Vagina (tissue), 2 donors: ENCODE results near the gene BCS1L. TPM values are rescaled to one million over a fixed set of nuclear protein-coding genes. Genes with fewer than 3 reads are reported as not detected.

Experiments used
- DNase-seq, 2 donors: peaks; one replicate each; pipeline ENCODE4 v3.0.0-alpha.2; 2017; ENCODE audit errors: extremely low spot score in 2 of 2
- H3K27ac ChIP-seq: fragments of 200-600 bp; sonication (generic); one replicate; pipeline ENCODE4 v1.5.1; 2019
- H3K27me3 ChIP-seq: fragments of 200-600 bp; sonication (generic); one replicate; pipeline ENCODE4 v1.5.1; 2019
- H3K36me3 ChIP-seq, 2 donors: fragments of 200-600 bp; sonication (generic); one replicate each; pipeline ENCODE4 v1.5.1; 2017 to 2019
- H3K4me1 ChIP-seq: fragments of 200-600 bp; sonication (generic); one replicate; pipeline ENCODE4 v1.5.1; 2019
- H3K4me3 ChIP-seq, 2 donors: fragments of 200-600 bp; sonication (generic); 1 replicate in 1 of 2; 2 replicates in 1 of 2; pipeline ENCODE4 v1.5.1; 2016 to 2019
- H3K9me3 ChIP-seq: fragments of 200-600 bp; sonication (generic); one replicate; pipeline ENCODE4 v1.5.1; 2019
- POLR2A ChIP-seq, 2 donors: fragments of 450-650 bp; IDR thresholded peaks; one replicate each; pipeline ENCODE4 v1.6.1; 2017; ENCODE audit warnings: antibody characterized with exemption in 2 of 2, mild to moderate bottlenecking in 2 of 2, moderate library complexity in 2 of 2
- POLR2AphosphoS5 ChIP-seq, 2 donors: sonication (generic); formaldehyde crosslinking; IDR thresholded peaks; one replicate each; pipeline ENCODE4 v1.9.0; 2017; ENCODE audit warnings: antibody characterized with exemption in 2 of 2, mild to moderate bottlenecking in 2 of 2, low read depth in 1 of 2; ENCODE audit not compliant: insufficient read depth in 1 of 2
- intact Hi-C: fragments of 100-400 bp; cut with DNase I; formaldehyde crosslinking; loops from one replicate; pipeline ENCODE4 v1.15.1; 2023
- total RNA-seq: library from RNA; depleted of rRNA; stranded (reverse); fragments of >200 nt; gene quantifications from one replicate; pipeline ENCODE4 v1.2.3, GENCODE V29; 2016
- TF ChIP-seq, protein P1 (sequence below), 3 experiments: fragments of 450-650 bp in 2 of 3; fragments of 200-600 bp in 1 of 3; sonication (generic) in 1 of 3; IDR thresholded peaks; one replicate each; pipeline ENCODE4 v1.5.1; 2017 to 2019; ENCODE audit warnings: antibody characterized with exemption in 3 of 3, mild to moderate bottlenecking in 2 of 3, moderate library complexity in 2 of 3

BCS1L gene, protein sequence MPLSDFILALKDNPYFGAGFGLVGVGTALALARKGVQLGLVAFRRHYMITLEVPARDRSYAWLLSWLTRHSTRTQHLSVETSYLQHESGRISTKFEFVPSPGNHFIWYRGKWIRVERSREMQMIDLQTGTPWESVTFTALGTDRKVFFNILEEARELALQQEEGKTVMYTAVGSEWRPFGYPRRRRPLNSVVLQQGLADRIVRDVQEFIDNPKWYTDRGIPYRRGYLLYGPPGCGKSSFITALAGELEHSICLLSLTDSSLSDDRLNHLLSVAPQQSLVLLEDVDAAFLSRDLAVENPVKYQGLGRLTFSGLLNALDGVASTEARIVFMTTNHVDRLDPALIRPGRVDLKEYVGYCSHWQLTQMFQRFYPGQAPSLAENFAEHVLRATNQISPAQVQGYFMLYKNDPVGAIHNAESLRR
- total RNA-seq: 28.5 TPM

GRCh38 chr2:218659258-218659987 is at the start of gene BCS1L, which contains the start of gene ZNF142:
Gene BCS1L (plus strand): TSS chr2:218659683. CDS start chr2:218660988, 1,305 bp downstream.
Gene ZNF142 (minus strand): TSS chr2:218659623. CDS start chr2:218656429, 3,194 bp downstream.
- intact Hi-C loops: no loop called here
- DNase-seq: no peak
- H3K9me3 ChIP-seq: no peaks in the 10 kb centered on the region
- H3K27me3 ChIP-seq: no peaks in the 10 kb centered on the region
- peak; percentile 72 to 78 for TF ChIP-seq POLR2AphosphoS5 (IDR thresholded peaks at IDR 0.05; ENCODE audit: insufficient read depth in 1 of 2, low read depth in 1 of 2)
- TF ChIP-seq, protein P1, sequence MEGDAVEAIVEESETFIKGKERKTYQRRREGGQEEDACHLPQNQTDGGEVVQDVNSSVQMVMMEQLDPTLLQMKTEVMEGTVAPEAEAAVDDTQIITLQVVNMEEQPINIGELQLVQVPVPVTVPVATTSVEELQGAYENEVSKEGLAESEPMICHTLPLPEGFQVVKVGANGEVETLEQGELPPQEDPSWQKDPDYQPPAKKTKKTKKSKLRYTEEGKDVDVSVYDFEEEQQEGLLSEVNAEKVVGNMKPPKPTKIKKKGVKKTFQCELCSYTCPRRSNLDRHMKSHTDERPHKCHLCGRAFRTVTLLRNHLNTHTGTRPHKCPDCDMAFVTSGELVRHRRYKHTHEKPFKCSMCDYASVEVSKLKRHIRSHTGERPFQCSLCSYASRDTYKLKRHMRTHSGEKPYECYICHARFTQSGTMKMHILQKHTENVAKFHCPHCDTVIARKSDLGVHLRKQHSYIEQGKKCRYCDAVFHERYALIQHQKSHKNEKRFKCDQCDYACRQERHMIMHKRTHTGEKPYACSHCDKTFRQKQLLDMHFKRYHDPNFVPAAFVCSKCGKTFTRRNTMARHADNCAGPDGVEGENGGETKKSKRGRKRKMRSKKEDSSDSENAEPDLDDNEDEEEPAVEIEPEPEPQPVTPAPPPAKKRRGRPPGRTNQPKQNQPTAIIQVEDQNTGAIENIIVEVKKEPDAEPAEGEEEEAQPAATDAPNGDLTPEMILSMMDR (IDR thresholded peaks at IDR 0.05): no peak
- peaks cover 21% of the 10 kb centered on the region for H3K4me1 ChIP-seq
- peak within 1 kb of the TSS; percentile 60 for H3K27ac ChIP-seq
- peak within 1 kb of the TSS; percentile 65 to 86 for H3K4me3 ChIP-seq
- H3K36me3 ChIP-seq: peaks cover 0 to 40% of the 10 kb centered on the region in 2 donors

DNA sequence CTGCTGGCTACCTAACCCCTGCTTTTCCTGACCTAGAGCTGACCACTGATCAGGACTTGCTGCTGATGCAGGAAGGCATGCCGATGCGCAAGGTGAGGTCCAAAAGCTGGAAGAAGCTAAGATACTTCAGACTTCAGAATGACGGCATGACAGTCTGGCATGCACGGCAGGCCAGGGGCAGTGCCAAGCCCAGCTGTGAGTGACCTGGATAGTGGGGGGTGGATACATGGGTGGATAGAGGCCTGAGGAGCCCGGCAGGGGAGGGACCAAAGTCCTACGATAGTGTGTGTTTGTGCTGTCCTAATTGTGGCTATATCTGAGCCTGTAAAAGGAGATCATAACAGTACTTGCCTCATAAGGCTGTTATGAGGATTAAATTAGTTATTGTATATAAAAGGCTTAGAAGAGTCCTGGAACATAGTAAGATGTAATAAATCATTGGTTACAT is 43.6 kb upstream of the BCS1L start:
- intact Hi-C loops: no loop called here
- no peak for DNase-seq
- H3K27ac ChIP-seq: no peak overlapping the region
- TF ChIP-seq POLR2A (IDR thresholded peaks at IDR 0.05): no peak
- no peaks in the 10 kb centered on the region for H3K36me3 ChIP-seq
- H3K9me3 ChIP-seq: no peaks in the 10 kb centered on the region
- H3K27me3 ChIP-seq: no peaks in the 10 kb centered on the region
- no peaks in the 10 kb centered on the region for H3K4me1 ChIP-seq
- H3K4me3 ChIP-seq: no peak overlapping the region

DNA sequence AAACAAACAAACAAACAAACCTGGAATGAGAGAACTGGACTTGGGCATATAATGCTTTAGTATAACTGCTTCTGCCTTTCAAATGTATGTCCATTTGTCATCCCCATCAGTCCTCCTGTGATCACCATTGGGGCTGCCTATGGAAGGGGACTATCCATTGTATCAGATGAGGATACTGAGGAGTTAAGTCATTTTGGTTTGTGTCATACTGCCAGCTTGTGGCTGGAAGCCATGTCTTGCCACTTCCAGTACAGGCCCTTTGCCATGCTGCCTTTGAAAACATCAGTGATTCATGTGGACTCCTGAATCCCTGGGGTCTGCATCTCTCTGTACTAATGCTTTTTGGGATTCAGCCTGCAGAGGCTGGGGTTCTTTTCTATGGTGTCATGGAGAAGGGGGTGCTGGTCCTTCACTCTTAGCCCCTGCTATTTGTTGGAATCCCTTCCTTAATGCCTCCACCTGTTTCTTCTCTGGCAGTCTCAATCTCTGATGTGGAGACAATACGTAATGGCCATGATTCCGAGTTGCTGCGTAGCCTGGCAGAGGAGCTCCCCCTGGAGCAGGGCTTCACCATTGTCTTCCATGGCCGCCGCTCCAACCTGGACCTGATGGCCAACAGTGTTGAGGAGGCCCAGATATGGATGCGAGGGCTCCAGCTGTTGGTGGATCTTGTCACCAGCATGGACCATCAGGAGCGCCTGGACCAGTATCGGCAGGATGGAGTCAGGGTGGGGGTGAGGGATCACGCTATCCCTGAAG is 41.2 kb upstream of the BCS1L start:
- no peak overlapping the region for H3K27ac ChIP-seq
- TF ChIP-seq POLR2A (IDR thresholded peaks at IDR 0.05) (no peak), POLR2AphosphoS5 (IDR thresholded peaks at IDR 0.05; ENCODE audit: insufficient read depth in 1 of 2, low read depth in 1 of 2) (no peak)
- TF ChIP-seq, protein P1 (IDR thresholded peaks at IDR 0.05): no peak
- intact Hi-C loops: no loop called here

DNA sequence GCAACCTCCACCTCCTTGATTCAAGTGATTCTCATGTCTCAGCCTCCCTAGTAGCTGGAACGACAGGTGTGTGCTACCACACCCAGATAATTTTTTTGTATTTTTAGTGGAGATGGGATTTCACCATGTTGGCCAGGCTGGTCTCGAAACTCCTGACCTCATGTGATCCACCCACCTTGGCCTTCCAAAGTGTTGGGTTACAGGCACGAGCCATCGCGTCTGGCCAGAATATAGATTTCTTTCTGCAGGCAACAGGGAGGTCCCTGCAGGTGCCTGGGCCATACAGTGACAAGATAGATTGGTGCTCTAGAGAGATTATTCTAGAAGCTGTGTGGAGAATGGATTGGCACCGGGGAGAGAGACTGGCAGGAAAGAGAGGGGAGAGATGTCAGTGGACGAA is 38.5 kb upstream of the BCS1L start:
- Histone ChIP-seq H3K36me3 (no peaks in the 10 kb centered on the region), H3K27ac (no peak overlapping the region), H3K9me3 (no peaks in the 10 kb centered on the region), H3K27me3 (no peaks in the 10 kb centered on the region), H3K4me3 (no peak overlapping the region), H3K4me1 (no peaks in the 10 kb centered on the region)
- TF ChIP-seq, protein P1 (IDR thresholded peaks at IDR 0.05): no peak
- no peak for TF ChIP-seq POLR2A (IDR thresholded peaks at IDR 0.05)
- TF ChIP-seq POLR2AphosphoS5 (IDR thresholded peaks at IDR 0.05; ENCODE audit: insufficient read depth in 1 of 2, low read depth in 1 of 2): no peak
- DNase-seq: no peak
- intact Hi-C loops: no loop called here

More for the DNA sequence above, 41.2 kb upstream of the BCS1L start:
- Histone ChIP-seq H3K4me3 (no peak overlapping the region), H3K9me3 (no peaks in the 10 kb centered on the region), H3K4me1 (no peaks in the 10 kb centered on the region), H3K27me3 (no peaks in the 10 kb centered on the region), H3K36me3 (no peaks in the 10 kb centered on the region)
- DNase-seq: no peak
